ENCODE measurements around the gene SH3GL3.

Gene SH3GL3

GRCh38 chr15:83658430-83659416 is 211.6 kb downstream of the SH3GL3 start:
- DNase-seq (ENCODE audit: low read depth in 1 of 2, low spot score in 1 of 2), result no peak

- no peak for DNase-seq (ENCODE audit: low read depth in 1 of 2, low spot score in 1 of 2)
Measured at GRCh38 chr15:83659417-83659812, 212.3 kb downstream of the SH3GL3 start.

- DNase-seq (ENCODE audit: low read depth in 1 of 2, low spot score in 1 of 2), result no peak
Measured at GRCh38 chr15:83665480-83665879, 218.3 kb downstream of the SH3GL3 start.

All from activated CD4-positive, alpha-beta T cell treated with anti-CD3 and anti-CD28 coated beads, Interleukin-2, amount 50 U/mL, for 24 hours (primary cell).